Colonic mucosa (tissue), 4 donors: ENCODE measurements around the gene KRTAP4-1. TPM values are rescaled to one million over a fixed set of nuclear protein-coding genes. Genes with fewer than 3 reads are reported as not detected.
"Not testable (repeated sequence)": the region's sequence is repeated elsewhere in the genome, so short reads cannot be mapped to it uniquely, and the experiment has no call there.

Source experiments
- DNase-seq: peaks from one replicate; pipeline ENCODE4 v3.0.0-alpha.2; 2020
- H3K27ac ChIP-seq: fragments of 200-600 bp; one replicate; pipeline ENCODE4 v1.8.0; 2021
- H3K27me3 ChIP-seq: fragments of 200-600 bp; one replicate; pipeline ENCODE4 v1.8.0; 2021
- H3K36me3 ChIP-seq: fragments of 200-600 bp; one replicate; pipeline ENCODE4 v1.8.0; 2021
- H3K4me1 ChIP-seq: fragments of 200-600 bp; one replicate; pipeline ENCODE4 v1.8.0; 2021; ENCODE audit warnings: mild to moderate bottlenecking
- H3K4me3 ChIP-seq: fragments of 200-600 bp; one replicate; pipeline ENCODE4 v1.8.0; 2021
- H3K9ac ChIP-seq, 2 donors: one replicate each; pipeline ENCODE4 v1.7.0; 2013; ENCODE audit warnings: control low read depth in 2 of 2, low read depth in 2 of 2, low read length in 2 of 2
- H3K9me3 ChIP-seq: fragments of 200-600 bp; one replicate; pipeline ENCODE4 v1.8.0; 2021
- CTCF ChIP-seq: fragments of 200-600 bp; IDR thresholded peaks from one replicate; pipeline ENCODE4 v1.8.0; 2022; ENCODE audit warnings: antibody characterized with exemption, mild to moderate bottlenecking
- intact Hi-C: fragments of 100-400 bp; cut with DNase I; formaldehyde crosslinking; loops from one replicate; pipeline ENCODE4 v1.14.1; 2022
- total RNA-seq, 2 donors: library from RNA; stranded (reverse); fragmentation: NEBNext Ultra II Directional in 1 of 2; extraction: Animal tissue kit (Norgen Biotek cat#: 25700) in 1 of 2; gene quantifications; one replicate each; pipeline ENCODE4 v1.2.1, GENCODE V29; 2021
- donor health status: healthy.
- donor health status: DM: no; HTN: no; CAD: no.
- donor health status: DM: no; HTN: no; CAD: no.

KRTAP4-1 gene
- total RNA-seq, 2 donors from 2014 or later = 0.53 TPM; not detected in 1

- DNase-seq = no peak
Measured at GRCh38 chr17:41167561-41167960, 17.1 kb downstream of the KRTAP4-1 start.

GRCh38 chr17:41163828-41164227, 20.9 kb downstream of the KRTAP4-1 start:
- Histone ChIP-seq H3K27ac (no peak overlapping the region), H3K36me3 (no peaks in the 10 kb centered on the region), H3K9ac (no peak overlapping the region), H3K4me3 (no peak overlapping the region), H3K9me3 (no peaks in the 10 kb centered on the region), H3K4me1 (no peaks in the 10 kb centered on the region), H3K27me3 (no peaks in the 10 kb centered on the region)
- no peak for TF ChIP-seq CTCF
- intact Hi-C loops = no loop called here
- DNase-seq = no peak

More at GRCh38 chr17:41167561-41167960, 17.1 kb downstream of the KRTAP4-1 start:
- H3K27me3 ChIP-seq = no peaks in the 10 kb centered on the region
- no peaks in the 10 kb centered on the region for H3K4me1 ChIP-seq
- H3K9me3 ChIP-seq = no peaks in the 10 kb centered on the region
- H3K4me3 ChIP-seq = no peak overlapping the region
- H3K27ac ChIP-seq = no peak overlapping the region
- TF ChIP-seq CTCF = no peak
- H3K36me3 ChIP-seq = no peaks in the 10 kb centered on the region
- no peak overlapping the region for H3K9ac ChIP-seq
- intact Hi-C loops = no loop called here

- no peak within 1 kb of the TSS for H3K4me3 ChIP-seq
- no peaks in the 10 kb centered on the region for H3K4me1 ChIP-seq
- intact Hi-C loops = no loop called here
- no peak for DNase-seq
- no peak for TF ChIP-seq CTCF
- H3K27ac ChIP-seq = no peak within 1 kb of the TSS
- no peak within 1 kb of the TSS for H3K9ac ChIP-seq
- no peaks in the 10 kb centered on the region for H3K36me3 ChIP-seq
- no peaks in the 10 kb centered on the region for H3K9me3 ChIP-seq
- no peaks in the 10 kb centered on the region for H3K27me3 ChIP-seq
Measured at GRCh38 chr17:41160648-41161047, 24.1 kb downstream of the KRTAP4-1 start, which contains the start of gene KRTAP4-4. TSS of gene KRTAP4-4 (minus strand) at chr17:41160748. CDS start at chr17:41160691, 57 bp downstream.

- H3K4me3 ChIP-seq, H3K27me3 ChIP-seq, H3K27ac ChIP-seq, DNase-seq, H3K36me3 ChIP-seq, H3K9me3 ChIP-seq, H3K9ac ChIP-seq, intact Hi-C loops, H3K4me1 ChIP-seq: not testable (repeated sequence)
Measured at GRCh38 chr17:41160190-41160589, 24.5 kb downstream of the KRTAP4-1 start.

GRCh38 chr17:41153856-41154255, 30.9 kb downstream of the KRTAP4-1 start:
- no peaks in the 10 kb centered on the region for H3K36me3 ChIP-seq
- no peaks in the 10 kb centered on the region for H3K4me1 ChIP-seq
- no peak overlapping the region for H3K27ac ChIP-seq
- TF ChIP-seq CTCF = no peak
- no peaks in the 10 kb centered on the region for H3K9me3 ChIP-seq
- H3K4me3 ChIP-seq = no peak overlapping the region
- intact Hi-C loops = no loop called here
- no peak for DNase-seq
- H3K27me3 ChIP-seq = no peaks in the 10 kb centered on the region
- H3K9ac ChIP-seq = no peak overlapping the region

GRCh38 chr17:41151525-41151924, 33.2 kb downstream of the KRTAP4-1 start:
- no peaks in the 10 kb centered on the region for H3K36me3 ChIP-seq
- H3K9ac ChIP-seq = no peak overlapping the region
- no peaks in the 10 kb centered on the region for H3K4me1 ChIP-seq
- intact Hi-C loops = no loop called here
- H3K4me3 ChIP-seq = no peak overlapping the region
- no peak for TF ChIP-seq CTCF
- no peaks in the 10 kb centered on the region for H3K9me3 ChIP-seq
- no peak overlapping the region for H3K27ac ChIP-seq
- DNase-seq = no peak
- no peaks in the 10 kb centered on the region for H3K27me3 ChIP-seq
